Mesothelial cell of epicardium (in vitro differentiated cells): ENCODE data around the gene CTSZ. TPM values are rescaled to one million over a fixed set of nuclear protein-coding genes. Genes with fewer than 3 reads are reported as not detected.
A peak's percentile ranks its signal among the peaks of the same experiment; 100 is the strongest.

Experiments used
- DNase-seq, 2 experiments: peaks; one replicate each; pipeline ENCODE4 v3.0.0; 2021; ENCODE audit warnings: low spot score in 2 of 2; ENCODE audit not compliant: unreplicated experiment in 2 of 2
- H3K27ac Mint-ChIP-seq: 2 replicates; pipeline ENCODE4 v1.8.0; 2021; ENCODE audit warnings: mixed read lengths
- H3K27me3 Mint-ChIP-seq: 2 replicates; pipeline ENCODE4 v1.8.0; 2021; ENCODE audit warnings: low read depth, mixed read lengths
- H3K36me3 Mint-ChIP-seq: 2 replicates; pipeline ENCODE4 v1.8.0; 2021; ENCODE audit warnings: mixed read lengths
- H3K4me1 Mint-ChIP-seq: 2 replicates; pipeline ENCODE4 v1.8.0; 2021; ENCODE audit warnings: mixed read lengths
- H3K4me3 Mint-ChIP-seq: 2 replicates; pipeline ENCODE4 v1.8.0; 2021; ENCODE audit warnings: mild to moderate bottlenecking, moderate library complexity, mixed read lengths
- H3K9me3 Mint-ChIP-seq: 2 replicates; pipeline ENCODE4 v1.8.0; 2021; ENCODE audit warnings: mixed read lengths
- CTCF ChIP-seq: fragments of 200-600 bp; sonication (generic); IDR thresholded peaks from one replicate; pipeline ENCODE4 v1.5.0; 2021; ENCODE audit warnings: antibody characterized with exemption; ENCODE audit not compliant: unreplicated experiment
- total RNA-seq: library from RNA; stranded (reverse); gene quantifications from 3 replicates; pipeline ENCODE4 v1.2.1, GENCODE V29; 2021

CTSZ gene
- total RNA-seq, 1 donor from 2014 or later = 65.3 TPM

- no peak overlapping the region for H3K27ac Mint-ChIP-seq
- no peak for TF ChIP-seq CTCF
- no peak for DNase-seq
- H3K27me3 Mint-ChIP-seq = no peaks in the 10 kb centered on the region
- no peaks in the 10 kb centered on the region for H3K9me3 Mint-ChIP-seq
- no peak overlapping the region for H3K4me3 Mint-ChIP-seq
- peaks cover 43% of the 10 kb centered on the region for H3K36me3 Mint-ChIP-seq
- H3K4me1 Mint-ChIP-seq = peaks cover 31% of the 10 kb centered on the region
Observed at GRCh38 chr20:59025511-59025910, 18.5 kb upstream of the CTSZ start.

DNA sequence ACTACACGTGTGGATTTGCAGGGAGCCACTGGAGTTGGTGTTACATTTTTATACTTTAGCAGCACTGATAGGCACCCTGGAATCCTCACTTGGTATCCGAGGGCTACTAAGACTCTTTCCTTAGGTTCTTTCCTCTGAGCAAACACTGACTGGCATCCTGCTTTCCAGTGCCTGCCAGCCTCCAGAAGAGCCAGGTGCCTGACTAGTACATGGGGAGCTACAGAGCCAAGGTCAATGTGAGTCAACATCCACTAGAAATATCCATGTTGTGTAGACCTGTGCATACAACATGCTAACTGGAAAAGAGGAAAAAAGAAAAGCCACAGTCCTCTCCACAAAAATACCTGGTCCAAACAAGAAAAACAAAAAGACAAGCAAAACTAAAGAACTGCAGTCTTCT is 18.0 kb upstream of the CTSZ start:
- H3K9me3 Mint-ChIP-seq = no peaks in the 10 kb centered on the region
- no peak overlapping the region for H3K4me3 Mint-ChIP-seq
- H3K27me3 Mint-ChIP-seq = no peaks in the 10 kb centered on the region
- TF ChIP-seq CTCF = no peak
- no peak for DNase-seq
- H3K36me3 Mint-ChIP-seq = peaks cover 39% of the 10 kb centered on the region
- no peak overlapping the region for H3K27ac Mint-ChIP-seq
- peaks cover 27% of the 10 kb centered on the region for H3K4me1 Mint-ChIP-seq

DNA sequence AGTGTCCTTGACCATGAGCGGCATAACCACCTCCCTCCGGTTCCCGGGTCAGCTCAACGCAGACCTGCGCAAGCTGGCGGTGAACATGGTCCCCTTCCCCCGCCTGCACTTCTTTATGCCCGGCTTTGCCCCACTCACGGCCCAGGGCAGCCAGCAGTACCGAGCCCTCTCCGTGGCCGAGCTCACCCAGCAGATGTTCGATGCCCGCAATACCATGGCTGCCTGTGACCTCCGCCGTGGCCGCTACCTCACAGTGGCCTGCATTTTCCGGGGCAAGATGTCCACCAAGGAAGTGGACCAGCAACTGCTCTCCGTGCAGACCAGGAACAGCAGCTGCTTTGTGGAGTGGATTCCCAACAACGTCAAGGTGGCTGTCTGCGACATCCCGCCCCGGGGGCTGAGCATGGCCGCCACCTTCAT is 17.1 kb upstream of the CTSZ start:
- no peak for DNase-seq
- Mint-ChIP-seq H3K36me3 (peaks cover 33% of the 10 kb centered on the region), H3K27ac (no peak overlapping the region), H3K27me3 (no peaks in the 10 kb centered on the region), H3K4me3 (no peak overlapping the region), H3K9me3 (no peaks in the 10 kb centered on the region), H3K4me1 (peaks cover 18% of the 10 kb centered on the region)
- no peak for TF ChIP-seq CTCF

DNA sequence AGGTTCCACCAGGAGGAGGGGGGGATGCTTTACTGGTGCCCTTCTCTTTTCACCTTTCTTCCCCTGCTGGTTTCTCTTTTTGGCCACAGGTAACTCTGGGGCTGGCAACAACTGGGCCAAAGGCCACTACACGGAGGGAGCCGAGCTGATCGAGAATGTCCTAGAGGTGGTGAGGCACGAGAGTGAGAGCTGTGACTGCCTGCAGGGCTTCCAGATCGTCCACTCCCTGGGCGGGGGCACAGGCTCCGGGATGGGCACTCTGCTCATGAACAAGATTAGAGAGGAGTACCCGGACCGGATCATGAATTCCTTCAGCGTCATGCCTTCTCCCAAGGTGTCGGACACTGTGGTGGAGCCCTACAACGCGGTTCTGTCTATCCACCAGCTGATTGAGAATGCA is 16.6 kb upstream of the CTSZ start:
- Mint-ChIP-seq H3K4me3 (no peak overlapping the region), H3K9me3 (no peaks in the 10 kb centered on the region), H3K4me1 (peaks cover 13% of the 10 kb centered on the region), H3K27me3 (no peaks in the 10 kb centered on the region), H3K27ac (no peak overlapping the region), H3K36me3 (peaks cover 29% of the 10 kb centered on the region)
- no peak for TF ChIP-seq CTCF
- no peak for DNase-seq

GRCh38 chr20:59022754-59023153 is 15.7 kb upstream of the CTSZ start:
- no peaks in the 10 kb centered on the region for H3K9me3 Mint-ChIP-seq
- peaks cover 27% of the 10 kb centered on the region for H3K36me3 Mint-ChIP-seq
- DNase-seq = no peak
- no peak overlapping the region for H3K27ac Mint-ChIP-seq
- no peak for TF ChIP-seq CTCF
- H3K4me3 Mint-ChIP-seq = no peak overlapping the region
- peaks cover 10% of the 10 kb centered on the region for H3K4me1 Mint-ChIP-seq
- H3K27me3 Mint-ChIP-seq = no peaks in the 10 kb centered on the region

DNA sequence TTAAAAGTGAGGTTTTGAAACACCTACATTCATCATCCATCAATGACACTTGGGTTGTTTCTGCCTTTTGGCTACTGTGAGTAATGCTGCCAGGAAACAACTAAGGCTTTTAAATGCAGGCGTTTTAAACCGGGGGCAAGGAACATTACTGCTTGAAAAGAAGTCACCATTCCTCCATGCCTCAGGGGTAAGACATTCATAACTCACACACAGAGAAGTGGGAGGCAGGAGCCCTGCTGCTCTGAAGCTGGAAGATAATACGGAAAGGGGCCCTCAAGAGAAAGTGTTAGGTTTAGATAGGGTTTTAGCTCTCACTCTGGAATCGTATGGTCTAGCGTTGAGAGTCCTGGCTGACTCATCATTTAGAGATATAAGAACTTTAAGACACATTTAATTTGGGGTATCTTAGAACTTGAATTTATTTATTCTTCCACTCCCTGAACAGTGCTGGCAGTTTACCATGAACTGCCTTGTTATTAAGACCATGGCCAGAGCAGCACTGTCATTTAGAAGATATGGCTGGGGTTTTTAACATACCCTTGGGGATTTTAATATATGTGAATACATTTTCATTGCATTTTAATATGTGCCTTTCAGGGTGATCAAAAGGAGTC is 14.0 kb upstream of the CTSZ start:
- no peaks in the 10 kb centered on the region for H3K27me3 Mint-ChIP-seq
- peaks cover 21% of the 10 kb centered on the region for H3K4me1 Mint-ChIP-seq
- H3K4me3 Mint-ChIP-seq = no peak overlapping the region
- no peak for TF ChIP-seq CTCF
- H3K36me3 Mint-ChIP-seq = peaks cover 22% of the 10 kb centered on the region
- no peaks in the 10 kb centered on the region for H3K9me3 Mint-ChIP-seq
- DNase-seq = no peak
- peak overlapping the region; percentile 70 for H3K27ac Mint-ChIP-seq
